Measurements from ENCODE around the gene PCBP3. TPM values are rescaled to one million over a fixed set of nuclear protein-coding genes. Genes with fewer than 3 reads are reported as not detected.

Gene PCBP3
- total RNA-seq, 1 experiment from 2014 or later = 10.9 TPM

DNA sequence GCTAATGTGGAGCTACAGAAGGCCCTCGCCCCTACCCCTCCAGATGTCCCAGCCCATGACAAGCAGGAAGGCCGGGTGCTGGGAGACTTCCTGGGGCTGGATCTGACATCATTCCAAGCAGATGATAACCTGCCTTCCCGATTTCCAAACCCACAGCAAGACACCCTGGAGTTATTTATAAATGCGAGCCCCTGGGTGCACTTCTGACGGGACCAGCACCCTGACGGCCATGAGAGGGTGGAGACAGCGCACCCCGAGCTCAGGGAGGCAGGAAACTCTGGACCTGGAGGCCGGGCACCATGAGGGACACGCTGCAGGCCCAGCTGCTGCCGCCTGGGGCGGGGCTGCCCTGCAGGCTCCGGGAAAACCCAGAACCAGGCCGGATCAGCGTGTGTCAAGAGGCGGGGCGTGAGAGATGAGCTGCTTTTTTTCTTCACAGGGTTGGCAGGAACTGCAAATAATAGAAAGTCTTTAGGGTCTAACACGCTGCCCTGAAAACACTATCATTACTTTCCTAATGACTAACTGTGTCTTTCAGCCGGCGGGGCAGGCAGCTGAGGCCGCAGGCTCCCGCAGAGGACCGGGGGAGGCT lies 2.5 kb upstream of the PCBP3 start:
- Histone ChIP-seq H2BK120ac (ENCODE audit: low read depth, low read length, poor library complexity, severe bottlenecking) (no peak overlapping the region), H3K18ac (ENCODE audit: insufficient read length, low read depth, low read length) (no peak overlapping the region), H4K91ac (ENCODE audit: insufficient read length, low read depth, low read length) (no peak overlapping the region), H3K79me2 (ENCODE audit: insufficient read depth, low read length) (no peaks in the 10 kb centered on the region), H2BK15ac (ENCODE audit: low read depth, low read length) (no peak overlapping the region), H3K56ac (ENCODE audit: insufficient read length, low read depth, low read length) (no peak overlapping the region), H2BK20ac (ENCODE audit: low read depth, low read length, poor library complexity, severe bottlenecking) (no peak overlapping the region), H3K23ac (ENCODE audit: insufficient read length, low read depth, low read length) (no peak overlapping the region), H2BK12ac (ENCODE audit: insufficient read length, low read depth, low read length) (no peak overlapping the region), H3K23me2 (ENCODE audit: insufficient read length, low read depth, low read length, poor library complexity, severe bottlenecking) (peaks cover 7% of the 10 kb centered on the region), H3K79me1 (ENCODE audit: insufficient read depth, low read depth, low read length, poor library complexity, severe bottlenecking) (no peaks in the 10 kb centered on the region), H2BK5ac (ENCODE audit: insufficient read length, low read length) (no peak overlapping the region), H4K8ac (replicated peaks; ENCODE audit: insufficient read length, low read depth, low read length) (no peak overlapping the region), H2AFZ (ENCODE audit: low read length) (no peak overlapping the region), H3K9ac (ENCODE audit: extremely low read depth, insufficient read length, low read length) (no peak overlapping the region), H3K9me3 (ENCODE audit: control insufficient read depth, low read depth, low read length) (no peaks in the 10 kb centered on the region), H3T11ph (ENCODE audit: low read length) (no peak overlapping the region), H3K4me1 (ENCODE audit: insufficient read depth, low read length) (no peaks in the 10 kb centered on the region), H3K4ac (ENCODE audit: low read depth, low read length) (no peak overlapping the region), H3K27ac (ENCODE audit: insufficient read length, low read depth, low read length) (no peak overlapping the region), H2AK5ac (ENCODE audit: insufficient read length, low read length) (no peak overlapping the region), H3K4me2 (ENCODE audit: insufficient read depth, insufficient read length, low read length) (no peak overlapping the region), H3K14ac (ENCODE audit: insufficient read depth, low read length) (no peak overlapping the region), H4K5ac (ENCODE audit: insufficient read length, low read depth, low read length) (no peak overlapping the region), H3K27me3 (ENCODE audit: insufficient read depth, low read length) (peaks cover 5% of the 10 kb centered on the region; the same call in 1 of the 2 replicates), H4K20me1 (ENCODE audit: control insufficient read depth, insufficient read depth, insufficient read length) (no peaks in the 10 kb centered on the region)
- Mint-ChIP-seq H3K36me3 (ENCODE audit: insufficient read depth in 1 of 3, low read depth in 3 of 3) (no peaks in the 10 kb centered on the region; a peak in 1 of 7 replicates), H3K4me1 (peaks cover 31 to 32% of the 10 kb centered on the region in 2 experiments), H3K27me3 (ENCODE audit: low read depth) (peaks cover 24% of the 10 kb centered on the region), H3K27ac (no peak overlapping the region), H3K9me3 (no peaks in the 10 kb centered on the region), H3K4me3 (peak overlapping the region; percentile 12 to 63; a peak in 4 of 5 replicates)
- DNase-seq = peak; percentile 82
- no CpG with 5 or more reads among the region's 23 CpGs for WGBS (ENCODE audit: extremely low coverage, insufficient read length, low lambda C conversion rate)
- TF ChIP-seq, protein P1, sequence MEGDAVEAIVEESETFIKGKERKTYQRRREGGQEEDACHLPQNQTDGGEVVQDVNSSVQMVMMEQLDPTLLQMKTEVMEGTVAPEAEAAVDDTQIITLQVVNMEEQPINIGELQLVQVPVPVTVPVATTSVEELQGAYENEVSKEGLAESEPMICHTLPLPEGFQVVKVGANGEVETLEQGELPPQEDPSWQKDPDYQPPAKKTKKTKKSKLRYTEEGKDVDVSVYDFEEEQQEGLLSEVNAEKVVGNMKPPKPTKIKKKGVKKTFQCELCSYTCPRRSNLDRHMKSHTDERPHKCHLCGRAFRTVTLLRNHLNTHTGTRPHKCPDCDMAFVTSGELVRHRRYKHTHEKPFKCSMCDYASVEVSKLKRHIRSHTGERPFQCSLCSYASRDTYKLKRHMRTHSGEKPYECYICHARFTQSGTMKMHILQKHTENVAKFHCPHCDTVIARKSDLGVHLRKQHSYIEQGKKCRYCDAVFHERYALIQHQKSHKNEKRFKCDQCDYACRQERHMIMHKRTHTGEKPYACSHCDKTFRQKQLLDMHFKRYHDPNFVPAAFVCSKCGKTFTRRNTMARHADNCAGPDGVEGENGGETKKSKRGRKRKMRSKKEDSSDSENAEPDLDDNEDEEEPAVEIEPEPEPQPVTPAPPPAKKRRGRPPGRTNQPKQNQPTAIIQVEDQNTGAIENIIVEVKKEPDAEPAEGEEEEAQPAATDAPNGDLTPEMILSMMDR (conservative IDR thresholded peaks at IDR 0.05) = peak; percentile 33; the same call in 2 of the 3 replicates
